MM.1S (cell line): ENCODE results near the gene SAMSN1.

Experiments
- DNase-seq: peaks from one replicate; pipeline ENCODE4 v3.0.0-alpha.2; 2015
- H2AFZ ChIP-seq: fragments of 300-600 bp; sonication (generic); 2 replicates; pipeline ENCODE4 v1.6.0; 2016; ENCODE audit warnings: antibody characterized with exemption, low read length
- H3F3A ChIP-seq: fragments of 300-600 bp; sonication (generic); 2 replicates; pipeline ENCODE4 v1.6.1; 2016; ENCODE audit warnings: mild to moderate bottlenecking, antibody characterized with exemption, low read length, moderate library complexity, mixed read lengths; ENCODE audit not compliant: insufficient read depth
- H3K27ac ChIP-seq: fragments of 300-600 bp; sonication (generic); 2 replicates; pipeline ENCODE4 v1.5.1; 2016; ENCODE audit warnings: mild to moderate bottlenecking, low read length
- H3K27me3 ChIP-seq: fragments of 300-600 bp; sonication (generic); replicated peaks from 2 replicates; pipeline ENCODE4 v1.6.0; 2016; ENCODE audit warnings: low read length; ENCODE audit not compliant: insufficient read depth
- H3K36me3 ChIP-seq: fragments of 300-600 bp; sonication (generic); replicated peaks from 2 replicates; pipeline ENCODE4 v1.6.1; 2016; ENCODE audit warnings: mild to moderate bottlenecking, low read length, mixed read lengths; ENCODE audit not compliant: insufficient read depth
- H3K4me1 ChIP-seq: fragments of 300-600 bp; sonication (generic); 2 replicates; pipeline ENCODE4 v1.6.1; 2016; ENCODE audit warnings: low read length, mixed read lengths
- H3K4me2 ChIP-seq: fragments of 300-600 bp; sonication (generic); 2 replicates; pipeline ENCODE4 v1.6.0; 2016; ENCODE audit warnings: low read depth, low read length
- H3K4me3 ChIP-seq: fragments of 300-600 bp; sonication (generic); 2 replicates; pipeline ENCODE4 v1.5.1; 2016; ENCODE audit warnings: low read length, mixed read lengths
- H3K79me2 ChIP-seq: fragments of 300-600 bp; sonication (generic); 2 replicates; pipeline ENCODE4 v1.6.1; 2016; ENCODE audit warnings: mixed run types, low read length, mixed read lengths
- H3K9ac ChIP-seq: fragments of 300-600 bp; sonication (generic); 2 replicates; pipeline ENCODE4 v1.6.1; 2016; ENCODE audit warnings: low read length, mixed read lengths
- H3K9me2 ChIP-seq: fragments of 300-600 bp; sonication (generic); replicated peaks from 2 replicates; pipeline ENCODE4 v1.6.1; 2016; ENCODE audit warnings: mild to moderate bottlenecking, low read length, mixed read lengths; ENCODE audit not compliant: insufficient read depth
- H3K9me3 ChIP-seq: fragments of 300-600 bp; sonication (generic); replicated peaks from 2 replicates; pipeline ENCODE4 v1.6.1; 2016; ENCODE audit warnings: mild to moderate bottlenecking, low read length, mixed read lengths; ENCODE audit not compliant: insufficient read depth
- H4K20me1 ChIP-seq: fragments of 300-600 bp; sonication (generic); 2 replicates; pipeline ENCODE4 v1.6.1; 2016; ENCODE audit warnings: mild to moderate bottlenecking, low read length, moderate library complexity, mixed read lengths; ENCODE audit not compliant: insufficient read depth
- EZH2 ChIP-seq: fragments of 300-600 bp; sonication (generic); optimal IDR thresholded peaks from 2 replicates; pipeline ENCODE3; 2017; ENCODE audit warnings: low read depth, mild to moderate bottlenecking, antibody characterized with exemption, low read length, mixed read lengths
- EZH2phosphoT487 ChIP-seq: fragments of 300-600 bp; sonication (generic); IDR thresholded peaks from 2 replicates; pipeline ENCODE4 v1.6.1; 2018; ENCODE audit warnings: antibody characterized with exemption, low read length
- TF ChIP-seq, protein P1 (sequence below): fragments of 300-600 bp; sonication (generic); IDR thresholded peaks from 2 replicates; pipeline ENCODE4 v1.5.1; 2016; ENCODE audit warnings: antibody characterized with exemption, low read length, mixed read lengths

The SAMSN1 gene

GRCh38 chr21:14438211-14438610 is 107.9 kb downstream of the SAMSN1 start:
- H3F3A ChIP-seq: no peaks in the 10 kb centered on the region
- H3K27ac ChIP-seq: no peak overlapping the region
- no peaks in the 10 kb centered on the region for H3K79me2 ChIP-seq
- H3K9ac ChIP-seq: no peak overlapping the region
- H3K9me2 ChIP-seq: no peaks in the 10 kb centered on the region
- H3K4me2 ChIP-seq: no peak overlapping the region
- no peak overlapping the region for H2AFZ ChIP-seq
- H3K9me3 ChIP-seq: no peaks in the 10 kb centered on the region
- no peak for TF ChIP-seq EZH2
- TF ChIP-seq, protein P1, sequence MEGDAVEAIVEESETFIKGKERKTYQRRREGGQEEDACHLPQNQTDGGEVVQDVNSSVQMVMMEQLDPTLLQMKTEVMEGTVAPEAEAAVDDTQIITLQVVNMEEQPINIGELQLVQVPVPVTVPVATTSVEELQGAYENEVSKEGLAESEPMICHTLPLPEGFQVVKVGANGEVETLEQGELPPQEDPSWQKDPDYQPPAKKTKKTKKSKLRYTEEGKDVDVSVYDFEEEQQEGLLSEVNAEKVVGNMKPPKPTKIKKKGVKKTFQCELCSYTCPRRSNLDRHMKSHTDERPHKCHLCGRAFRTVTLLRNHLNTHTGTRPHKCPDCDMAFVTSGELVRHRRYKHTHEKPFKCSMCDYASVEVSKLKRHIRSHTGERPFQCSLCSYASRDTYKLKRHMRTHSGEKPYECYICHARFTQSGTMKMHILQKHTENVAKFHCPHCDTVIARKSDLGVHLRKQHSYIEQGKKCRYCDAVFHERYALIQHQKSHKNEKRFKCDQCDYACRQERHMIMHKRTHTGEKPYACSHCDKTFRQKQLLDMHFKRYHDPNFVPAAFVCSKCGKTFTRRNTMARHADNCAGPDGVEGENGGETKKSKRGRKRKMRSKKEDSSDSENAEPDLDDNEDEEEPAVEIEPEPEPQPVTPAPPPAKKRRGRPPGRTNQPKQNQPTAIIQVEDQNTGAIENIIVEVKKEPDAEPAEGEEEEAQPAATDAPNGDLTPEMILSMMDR: no peak
- no peaks in the 10 kb centered on the region for H3K36me3 ChIP-seq
- DNase-seq: no peak
- H4K20me1 ChIP-seq: no peaks in the 10 kb centered on the region
- H3K4me1 ChIP-seq: no peaks in the 10 kb centered on the region
- H3K4me3 ChIP-seq: no peak overlapping the region
- H3K27me3 ChIP-seq: no peaks in the 10 kb centered on the region

- H3K9ac ChIP-seq: no peak overlapping the region
- TF ChIP-seq EZH2: no peak
- TF ChIP-seq, protein P1: no peak
- no peak for TF ChIP-seq EZH2phosphoT487
- H3K79me2 ChIP-seq: no peaks in the 10 kb centered on the region
- no peak for DNase-seq
- no peaks in the 10 kb centered on the region for H3K9me3 ChIP-seq
- no peak overlapping the region for H3K4me3 ChIP-seq
- H2AFZ ChIP-seq: no peak overlapping the region
- H3K4me2 ChIP-seq: no peak overlapping the region
- no peaks in the 10 kb centered on the region for H3K4me1 ChIP-seq
- H3K36me3 ChIP-seq: no peaks in the 10 kb centered on the region
- H3K9me2 ChIP-seq: no peaks in the 10 kb centered on the region
- no peaks in the 10 kb centered on the region for H3K27me3 ChIP-seq
- no peak overlapping the region for H3K27ac ChIP-seq
- no peaks in the 10 kb centered on the region for H3F3A ChIP-seq
- H4K20me1 ChIP-seq: no peaks in the 10 kb centered on the region
Observed at GRCh38 chr21:14435423-14435822, 110.7 kb downstream of the SAMSN1 start.
